ENCODE results near the gene VPS4B. TPM values are rescaled to one million over a fixed set of nuclear protein-coding genes. Genes with fewer than 3 reads are reported as not detected.

Gene VPS4B
- polyA plus RNA-seq, 1 donor from 2014 or later = 30.5 TPM

- H2AFZ ChIP-seq (ENCODE audit: low read depth, low read length) = no peak overlapping the region
- H3K9me3 ChIP-seq (ENCODE audit: low read length) = no peaks in the 10 kb centered on the region
- no peak overlapping the region for H3K27ac ChIP-seq (ENCODE audit: low read length)
- H3K9ac ChIP-seq (ENCODE audit: low read length) = no peak overlapping the region
- H3K27me3 ChIP-seq (ENCODE audit: insufficient read depth, low read depth, low read length) = no peaks in the 10 kb centered on the region
- no peaks in the 10 kb centered on the region for H3K9me2 ChIP-seq (ENCODE audit: insufficient read depth, low read length)
- TF ChIP-seq SMC3 (conservative IDR thresholded peaks at IDR 0.05; ENCODE audit: poor library complexity) (no peak), POLR2AphosphoS5 (IDR thresholded peaks at IDR 0.05) (no peak), MXI1 (conservative IDR thresholded peaks at IDR 0.05; ENCODE audit: poor library complexity, severe bottlenecking) (no peak), TAF1 (IDR thresholded peaks at IDR 0.05; ENCODE audit: low read depth) (no peak), RAD21 (conservative IDR thresholded peaks at IDR 0.05) (no peak), CTCF (IDR thresholded peaks at IDR 0.05; ENCODE audit: poor library complexity, severe bottlenecking) (no peak), EP300 (conservative IDR thresholded peaks at IDR 0.05; ENCODE audit: poor library complexity, severe bottlenecking) (no peak), EZH2 (IDR thresholded peaks at IDR 0.05; ENCODE audit: borderline replicate concordance, insufficient read depth, low read length, poor library complexity, severe bottlenecking) (no peak)
- TF ChIP-seq, protein P1, sequence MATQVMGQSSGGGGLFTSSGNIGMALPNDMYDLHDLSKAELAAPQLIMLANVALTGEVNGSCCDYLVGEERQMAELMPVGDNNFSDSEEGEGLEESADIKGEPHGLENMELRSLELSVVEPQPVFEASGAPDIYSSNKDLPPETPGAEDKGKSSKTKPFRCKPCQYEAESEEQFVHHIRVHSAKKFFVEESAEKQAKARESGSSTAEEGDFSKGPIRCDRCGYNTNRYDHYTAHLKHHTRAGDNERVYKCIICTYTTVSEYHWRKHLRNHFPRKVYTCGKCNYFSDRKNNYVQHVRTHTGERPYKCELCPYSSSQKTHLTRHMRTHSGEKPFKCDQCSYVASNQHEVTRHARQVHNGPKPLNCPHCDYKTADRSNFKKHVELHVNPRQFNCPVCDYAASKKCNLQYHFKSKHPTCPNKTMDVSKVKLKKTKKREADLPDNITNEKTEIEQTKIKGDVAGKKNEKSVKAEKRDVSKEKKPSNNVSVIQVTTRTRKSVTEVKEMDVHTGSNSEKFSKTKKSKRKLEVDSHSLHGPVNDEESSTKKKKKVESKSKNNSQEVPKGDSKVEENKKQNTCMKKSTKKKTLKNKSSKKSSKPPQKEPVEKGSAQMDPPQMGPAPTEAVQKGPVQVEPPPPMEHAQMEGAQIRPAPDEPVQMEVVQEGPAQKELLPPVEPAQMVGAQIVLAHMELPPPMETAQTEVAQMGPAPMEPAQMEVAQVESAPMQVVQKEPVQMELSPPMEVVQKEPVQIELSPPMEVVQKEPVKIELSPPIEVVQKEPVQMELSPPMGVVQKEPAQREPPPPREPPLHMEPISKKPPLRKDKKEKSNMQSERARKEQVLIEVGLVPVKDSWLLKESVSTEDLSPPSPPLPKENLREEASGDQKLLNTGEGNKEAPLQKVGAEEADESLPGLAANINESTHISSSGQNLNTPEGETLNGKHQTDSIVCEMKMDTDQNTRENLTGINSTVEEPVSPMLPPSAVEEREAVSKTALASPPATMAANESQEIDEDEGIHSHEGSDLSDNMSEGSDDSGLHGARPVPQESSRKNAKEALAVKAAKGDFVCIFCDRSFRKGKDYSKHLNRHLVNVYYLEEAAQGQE (IDR thresholded peaks at IDR 0.05; ENCODE audit: borderline replicate concordance) = no peak
- H3K36me3 ChIP-seq (ENCODE audit: insufficient read depth, low read length) = peaks cover 20% of the 10 kb centered on the region
- no peak overlapping the region for H3K4me2 ChIP-seq (ENCODE audit: low read length)
- H4K20me1 ChIP-seq (ENCODE audit: insufficient read depth) = no peaks in the 10 kb centered on the region
- H3K79me2 ChIP-seq (replicated peaks; ENCODE audit: insufficient read depth, low read length) = no peaks in the 10 kb centered on the region
- H3K4me3 ChIP-seq (ENCODE audit: low read length) = no peak overlapping the region
- no peaks in the 10 kb centered on the region for H3F3A ChIP-seq (ENCODE audit: insufficient read depth, low read length, poor library complexity, severe bottlenecking)
Observed at GRCh38 chr18:63399300-63399699, 23.0 kb downstream of the VPS4B start.

DNA sequence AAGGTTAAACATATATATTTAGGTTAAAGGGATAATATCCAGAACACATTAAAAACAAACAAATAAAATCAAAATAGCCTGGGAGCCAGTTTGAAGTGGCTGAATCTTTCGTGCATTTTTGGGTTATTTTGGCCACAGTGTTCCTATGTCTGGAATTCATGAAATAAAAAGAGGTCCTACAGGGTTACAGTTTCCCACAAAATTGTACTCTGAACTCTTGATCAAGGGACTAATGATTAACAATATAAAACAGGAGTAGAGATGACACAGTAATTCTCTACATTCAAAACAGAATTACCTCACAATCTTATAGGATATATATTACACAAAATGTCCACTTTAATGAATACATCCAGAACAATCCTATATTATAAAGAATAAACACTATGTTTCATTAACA is 24.9 kb downstream of the VPS4B start:
- Histone ChIP-seq H3K27me3 (ENCODE audit: insufficient read depth, low read depth, low read length) (no peaks in the 10 kb centered on the region), H3F3A (ENCODE audit: insufficient read depth, low read length, poor library complexity, severe bottlenecking) (no peaks in the 10 kb centered on the region), H3K4me3 (ENCODE audit: low read length) (no peak overlapping the region), H3K9me3 (ENCODE audit: low read length) (no peaks in the 10 kb centered on the region), H3K9me2 (ENCODE audit: insufficient read depth, low read length) (no peaks in the 10 kb centered on the region), H3K79me2 (replicated peaks; ENCODE audit: insufficient read depth, low read length) (no peaks in the 10 kb centered on the region), H3K36me3 (ENCODE audit: insufficient read depth, low read length) (peaks cover 20% of the 10 kb centered on the region), H3K27ac (ENCODE audit: low read length) (no peak overlapping the region), H4K20me1 (ENCODE audit: insufficient read depth) (no peaks in the 10 kb centered on the region), H2AFZ (ENCODE audit: low read depth, low read length) (no peak overlapping the region), H3K9ac (ENCODE audit: low read length) (no peak overlapping the region), H3K4me2 (ENCODE audit: low read length) (no peak overlapping the region)
- TF ChIP-seq POLR2AphosphoS5 (IDR thresholded peaks at IDR 0.05) = no peak
- no peak for TF ChIP-seq SMC3 (conservative IDR thresholded peaks at IDR 0.05; ENCODE audit: poor library complexity)
- no peak for TF ChIP-seq CTCF (IDR thresholded peaks at IDR 0.05; ENCODE audit: poor library complexity, severe bottlenecking)
- TF ChIP-seq MXI1 (conservative IDR thresholded peaks at IDR 0.05; ENCODE audit: poor library complexity, severe bottlenecking) = no peak
- no peak for TF ChIP-seq EZH2 (IDR thresholded peaks at IDR 0.05; ENCODE audit: borderline replicate concordance, insufficient read depth, low read length, poor library complexity, severe bottlenecking)
- TF ChIP-seq EP300 (conservative IDR thresholded peaks at IDR 0.05; ENCODE audit: poor library complexity, severe bottlenecking) = no peak
- TF ChIP-seq, protein P1 (IDR thresholded peaks at IDR 0.05; ENCODE audit: borderline replicate concordance) = no peak
- no peak for TF ChIP-seq TAF1 (IDR thresholded peaks at IDR 0.05; ENCODE audit: low read depth)
- TF ChIP-seq RAD21 (conservative IDR thresholded peaks at IDR 0.05) = no peak

Measured in neural cell (in vitro differentiated cells).